Activated T-cell treated with anti-CD3 and anti-CD28 coated beads for 24 hours (primary cell): Measurements from ENCODE around the gene BICRA.
"Not testable (repeated sequence)": the region's sequence is repeated elsewhere in the genome, so short reads cannot be mapped to it uniquely, and the experiment has no call there.

ENCODE experiments used
- DNase-seq: peaks from one replicate; pipeline ENCODE4 v3.0.0-alpha.2; 2020; ENCODE audit warnings: low read depth

Gene BICRA

DNA sequence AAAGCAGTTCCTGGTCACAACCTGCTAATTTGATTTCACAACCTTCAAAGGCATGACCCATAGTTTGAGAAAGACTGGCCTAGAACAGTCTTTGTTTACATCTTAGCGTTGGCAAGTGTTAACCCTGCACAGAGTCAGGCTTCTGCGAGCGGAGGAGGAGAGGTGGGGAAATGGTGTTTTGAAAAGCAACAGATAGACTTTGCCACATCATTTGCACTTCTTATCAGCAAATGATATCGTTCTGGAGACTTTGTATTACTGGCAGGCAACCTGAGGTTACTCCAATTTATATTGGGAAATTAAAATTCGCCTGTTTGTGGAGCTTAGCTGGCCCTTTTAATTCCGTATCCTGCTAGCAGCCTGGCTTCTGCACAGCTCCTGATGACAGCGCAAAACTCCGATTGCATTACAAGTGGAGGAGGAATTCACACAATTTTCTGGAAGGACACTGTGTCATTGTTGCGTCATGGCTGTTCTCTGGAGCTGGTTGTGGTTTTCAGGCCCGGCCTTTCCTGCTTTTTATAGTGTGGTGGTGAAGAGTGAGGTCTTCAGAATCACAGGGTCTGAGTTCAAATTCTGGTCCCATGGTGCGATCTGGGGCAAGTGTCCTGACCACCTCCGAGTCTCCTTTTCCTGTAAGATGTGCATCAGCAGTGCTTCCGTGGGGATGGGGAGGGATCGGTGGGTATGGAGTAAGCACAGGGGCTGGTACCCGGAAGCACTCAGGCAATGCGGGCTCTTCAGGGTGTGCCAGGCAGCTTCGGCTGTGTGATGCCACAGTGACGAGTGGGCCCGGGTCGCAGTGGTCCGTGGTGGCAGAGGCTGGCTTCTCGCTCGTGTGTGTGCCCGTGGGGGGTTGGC, 55.2 kb downstream of the BICRA start:
- no peak for DNase-seq

DNA sequence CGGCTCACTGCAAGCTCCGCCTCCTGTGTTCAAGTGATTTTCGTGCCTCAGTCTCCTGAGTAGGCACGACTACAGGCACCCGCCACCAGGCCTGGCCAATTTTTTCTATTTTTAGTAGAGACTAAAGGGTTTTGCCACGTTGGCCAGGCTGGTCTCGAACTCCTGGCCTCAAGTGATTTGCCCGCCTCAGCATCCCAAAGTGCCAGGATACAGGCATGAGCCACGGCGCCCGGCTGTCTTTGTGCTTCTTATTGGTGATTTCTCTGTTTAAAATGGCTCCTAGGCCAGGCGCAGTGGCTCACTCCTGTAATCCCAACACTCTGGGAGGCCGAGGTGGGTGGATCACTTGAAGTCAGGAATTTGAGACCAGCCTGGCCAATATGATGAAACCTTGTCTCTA, 59.6 kb downstream of the BICRA start:
- not testable (repeated sequence) for DNase-seq

- no peak for DNase-seq
Measured at GRCh38 chr19:47670736-47671135, 61.8 kb downstream of the BICRA start.

GRCh38 chr19:47671499-47671898, 62.6 kb downstream of the BICRA start:
- no peak for DNase-seq

DNA sequence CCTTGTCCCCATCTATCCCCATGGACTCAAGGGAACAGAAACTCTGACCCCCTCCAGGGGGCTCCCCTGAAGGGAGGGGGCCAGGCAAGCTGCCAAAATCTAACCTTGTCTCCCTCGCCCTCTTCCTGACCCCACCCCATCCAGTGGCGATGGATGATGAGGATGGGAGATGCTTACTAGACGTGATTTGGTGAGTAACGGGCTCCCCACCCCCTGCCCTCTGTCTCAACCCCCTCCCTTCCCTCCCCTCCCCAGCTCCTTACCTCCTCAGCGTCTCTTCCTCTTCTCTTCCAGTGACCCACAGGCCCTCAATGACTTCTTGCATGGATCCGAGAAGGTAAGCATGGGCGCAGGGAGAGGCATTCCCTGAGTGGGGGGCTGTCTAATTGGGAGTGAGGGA, 64.5 kb downstream of the BICRA start:
- no peak for DNase-seq

DNA sequence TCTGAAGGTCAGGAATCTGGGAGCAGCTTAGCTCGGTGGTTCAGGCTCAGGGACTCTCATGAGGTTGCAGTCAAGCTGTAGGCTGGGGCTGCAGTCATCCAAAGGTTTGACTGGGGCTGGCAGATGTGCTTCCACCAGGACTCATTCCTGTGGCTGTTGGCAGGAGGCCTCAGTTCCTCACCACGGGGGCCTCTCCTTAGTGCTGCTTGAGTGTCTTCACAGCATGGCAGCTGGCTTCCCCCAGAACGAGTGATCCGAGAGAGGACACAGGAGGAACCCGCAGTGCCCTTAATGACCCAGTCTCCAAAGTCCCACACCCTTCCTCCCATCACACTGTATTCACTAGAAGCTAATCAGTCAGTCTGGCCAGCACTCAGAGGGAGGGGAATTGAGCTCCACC, 65.6 kb downstream of the BICRA start:
- DNase-seq, result no peak

- DNase-seq, result no peak
Measured at GRCh38 chr19:47675271-47675670, 66.3 kb downstream of the BICRA start.

DNA sequence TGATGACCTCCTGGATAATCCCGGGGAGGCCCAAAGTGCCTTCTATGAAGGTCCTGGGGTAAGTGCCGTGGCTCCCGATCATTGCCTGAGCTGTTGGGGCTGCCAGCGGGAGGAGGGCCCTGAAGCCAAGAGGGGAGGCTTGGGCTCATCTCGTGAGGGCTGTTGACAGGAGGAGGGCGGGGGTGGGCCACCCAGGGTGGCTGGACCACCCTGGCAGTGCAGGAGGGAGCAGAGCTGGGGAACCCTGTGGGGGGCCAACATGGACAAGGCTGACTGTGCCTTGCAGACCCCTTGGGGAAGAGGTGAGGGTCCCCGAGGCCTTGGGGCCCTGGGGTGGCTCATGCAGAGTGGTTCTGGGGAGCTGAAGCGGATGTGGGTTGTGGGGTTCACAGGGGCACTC, 66.9 kb downstream of the BICRA start:
- DNase-seq, result no peak

DNA sequence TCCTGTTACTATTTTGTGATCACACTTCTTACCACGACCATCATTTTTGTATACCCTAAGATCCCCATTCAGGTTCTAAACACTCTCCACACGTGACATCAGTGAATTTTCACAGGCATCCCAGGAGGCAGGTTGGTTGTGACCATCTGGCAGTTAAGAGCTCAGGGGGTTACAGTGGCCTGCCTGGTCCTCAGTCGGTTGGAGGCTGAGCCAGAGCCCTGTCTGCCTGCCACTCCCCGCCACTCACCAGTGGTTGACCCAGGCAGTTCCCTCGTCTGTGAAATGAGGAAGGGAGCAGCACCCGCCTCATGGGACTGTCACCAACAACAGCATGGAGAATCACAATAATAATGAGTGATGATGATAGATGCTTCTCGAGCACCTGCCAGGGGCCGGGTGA, 67.9 kb downstream of the BICRA start:
- no peak for DNase-seq

DNA sequence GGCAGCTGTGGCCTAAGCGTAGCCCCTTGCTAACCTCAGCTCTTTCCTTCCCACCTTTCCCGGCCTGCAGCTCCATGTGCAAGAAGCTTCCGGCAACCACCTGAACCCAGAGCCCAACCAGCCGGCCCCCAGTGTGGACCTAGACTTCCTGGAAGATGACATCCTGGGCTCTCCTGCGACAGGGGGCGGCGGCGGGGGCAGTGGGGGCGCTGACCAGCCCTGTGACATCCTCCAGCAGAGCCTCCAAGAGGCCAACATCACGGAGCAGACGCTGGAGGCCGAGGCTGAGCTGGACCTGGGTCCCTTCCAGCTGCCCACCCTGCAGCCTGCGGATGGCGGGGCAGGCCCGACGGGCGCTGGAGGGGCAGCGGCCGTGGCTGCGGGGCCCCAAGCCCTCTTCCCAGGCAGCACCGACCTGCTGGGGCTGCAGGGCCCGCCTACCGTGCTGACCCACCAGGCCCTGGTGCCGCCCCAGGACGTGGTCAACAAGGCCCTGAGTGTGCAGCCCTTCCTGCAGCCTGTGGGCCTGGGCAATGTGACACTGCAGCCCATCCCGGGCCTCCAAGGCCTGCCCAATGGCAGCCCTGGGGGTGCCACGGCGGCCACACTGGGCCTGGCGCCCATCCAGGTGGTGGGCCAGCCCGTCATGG, 70.4 kb downstream of the BICRA start:
- DNase-seq, result no peak

DNA sequence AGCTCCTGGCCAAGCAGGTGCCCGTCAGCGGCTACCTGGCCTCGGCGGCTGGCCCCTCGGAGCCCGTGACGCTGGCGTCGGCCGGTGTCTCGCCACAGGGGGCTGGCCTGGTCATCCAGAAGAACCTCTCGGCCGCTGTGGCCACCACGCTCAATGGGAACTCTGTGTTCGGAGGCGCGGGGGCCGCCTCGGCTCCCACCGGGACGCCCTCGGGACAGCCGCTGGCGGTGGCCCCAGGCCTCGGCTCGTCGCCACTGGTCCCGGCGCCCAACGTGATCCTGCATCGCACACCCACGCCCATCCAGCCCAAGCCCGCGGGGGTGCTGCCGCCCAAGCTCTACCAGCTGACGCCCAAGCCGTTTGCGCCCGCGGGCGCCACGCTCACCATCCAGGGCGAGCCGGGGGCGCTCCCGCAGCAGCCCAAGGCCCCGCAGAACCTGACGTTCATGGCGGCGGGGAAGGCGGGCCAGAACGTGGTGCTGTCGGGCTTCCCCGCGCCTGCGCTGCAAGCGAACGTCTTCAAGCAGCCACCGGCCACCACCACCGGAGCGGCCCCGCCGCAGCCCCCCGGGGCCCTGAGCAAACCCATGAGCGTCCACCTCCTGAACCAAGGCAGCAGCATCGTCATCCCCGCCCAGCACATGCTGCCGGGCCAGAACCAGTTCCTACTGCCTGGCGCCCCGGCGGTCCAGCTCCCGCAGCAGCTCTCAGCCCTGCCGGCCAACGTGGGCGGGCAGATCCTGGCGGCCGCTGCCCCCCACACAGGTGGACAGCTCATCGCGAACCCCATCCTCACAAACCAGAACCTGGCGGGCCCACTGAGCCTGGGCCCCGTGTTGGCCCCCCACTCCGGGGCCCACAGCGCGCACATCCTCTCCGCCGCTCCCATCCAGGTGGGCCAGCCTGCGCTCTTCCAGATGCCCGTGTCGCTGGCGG, 71.3 kb downstream of the BICRA start:
- no peak for DNase-seq

- DNase-seq, result no peak
Measured at GRCh38 chr19:47680858-47681332, 72.0 kb downstream of the BICRA start.

DNA sequence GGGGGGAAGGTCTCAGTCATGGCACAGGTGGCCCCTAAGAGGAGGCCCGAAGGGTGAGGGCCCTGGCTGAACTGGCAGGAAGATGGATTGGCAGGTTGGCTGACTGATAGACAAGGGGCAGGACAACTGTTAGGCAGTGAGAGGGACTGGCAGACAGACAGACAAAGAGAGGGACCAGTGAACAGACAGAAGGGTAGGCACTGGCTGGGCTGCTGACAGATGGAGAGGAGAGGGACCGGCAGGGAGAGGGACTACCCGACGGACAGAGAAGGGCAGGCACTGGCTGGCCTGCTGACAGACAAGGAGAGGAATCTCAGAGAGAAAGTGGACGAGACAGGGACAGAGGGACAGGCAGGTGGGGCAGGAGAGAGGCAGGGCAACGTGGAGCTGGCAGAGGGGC, 72.5 kb downstream of the BICRA start:
- DNase-seq, result no peak

DNA sequence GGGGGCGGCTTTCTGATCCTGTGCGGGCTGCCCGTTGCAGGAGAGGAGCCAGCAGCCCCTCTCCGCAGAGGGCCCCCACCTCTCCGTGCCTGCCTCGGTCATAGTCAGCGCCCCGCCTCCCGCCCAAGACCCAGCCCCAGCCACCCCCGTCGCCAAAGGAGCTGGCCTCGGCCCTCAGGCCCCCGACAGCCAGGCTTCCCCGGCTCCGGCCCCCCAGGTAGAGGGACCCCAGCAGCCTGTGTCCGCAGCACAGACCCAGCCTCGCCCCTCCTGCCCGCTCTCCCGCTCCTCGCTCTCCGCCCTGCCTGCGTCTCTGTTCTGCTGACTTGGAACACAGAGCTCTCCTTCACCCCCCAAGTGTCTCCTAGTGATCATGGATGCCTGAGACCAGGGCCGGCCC, 73.0 kb downstream of the BICRA start:
- DNase-seq, result no peak

DNA sequence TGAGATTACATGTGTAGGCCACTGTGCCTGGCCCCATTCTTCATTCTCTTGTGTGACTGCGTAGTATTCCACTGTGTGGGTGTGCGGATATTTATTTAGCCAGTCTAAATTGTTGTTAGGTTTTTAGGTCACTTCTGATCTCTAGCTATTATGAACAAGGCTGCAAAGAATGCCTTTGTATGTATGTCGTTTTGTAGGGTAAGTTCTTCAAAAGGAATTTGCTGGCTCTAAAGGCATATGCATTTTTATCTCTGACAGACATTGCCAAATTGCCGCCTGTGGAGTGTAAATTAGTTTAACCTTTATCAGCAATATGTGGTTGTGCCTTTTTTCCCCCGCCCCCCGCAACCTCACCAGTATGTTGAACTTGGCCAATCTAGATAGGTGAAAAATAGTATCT, 74.0 kb downstream of the BICRA start:
- DNase-seq, result no peak

DNA sequence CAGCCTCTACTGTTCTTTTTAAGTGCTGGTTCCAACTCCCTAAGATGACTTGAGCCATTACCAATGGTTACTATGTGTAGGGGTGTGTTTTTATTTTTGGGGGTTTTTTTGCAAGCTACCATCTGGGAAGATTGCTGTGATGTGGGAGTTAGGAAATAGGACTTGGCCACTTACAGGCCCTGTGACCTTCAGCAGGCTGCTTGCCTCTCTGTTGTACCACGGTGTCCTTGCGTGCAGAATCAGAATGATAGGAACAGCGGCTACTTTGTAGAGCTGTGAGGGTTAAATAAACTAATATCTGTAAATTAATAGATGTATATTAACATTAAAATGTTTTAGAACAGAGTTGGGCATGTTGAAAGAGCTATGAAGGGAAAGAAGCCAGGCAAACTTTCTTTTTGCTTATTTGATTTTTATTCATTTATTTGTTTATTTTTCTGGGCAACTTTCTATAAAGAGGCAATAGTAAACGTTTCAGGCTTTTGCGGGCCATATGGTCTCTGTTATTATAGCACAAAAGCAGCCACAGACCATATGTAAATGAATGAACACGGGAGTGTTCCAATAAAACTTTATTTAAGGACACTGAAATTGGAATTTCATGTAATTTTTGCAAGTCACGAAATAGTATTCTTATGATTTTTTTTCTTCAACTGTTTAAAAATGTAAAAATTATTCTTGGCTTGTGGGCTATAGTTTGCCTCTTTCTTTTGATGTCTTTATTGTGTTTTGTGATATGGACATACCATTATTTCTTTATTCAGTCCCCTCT, 77.9 kb downstream of the BICRA start:
- no peak for DNase-seq

GRCh38 chr19:47687906-47688305, 79.0 kb downstream of the BICRA start:
- DNase-seq, result no peak

DNA sequence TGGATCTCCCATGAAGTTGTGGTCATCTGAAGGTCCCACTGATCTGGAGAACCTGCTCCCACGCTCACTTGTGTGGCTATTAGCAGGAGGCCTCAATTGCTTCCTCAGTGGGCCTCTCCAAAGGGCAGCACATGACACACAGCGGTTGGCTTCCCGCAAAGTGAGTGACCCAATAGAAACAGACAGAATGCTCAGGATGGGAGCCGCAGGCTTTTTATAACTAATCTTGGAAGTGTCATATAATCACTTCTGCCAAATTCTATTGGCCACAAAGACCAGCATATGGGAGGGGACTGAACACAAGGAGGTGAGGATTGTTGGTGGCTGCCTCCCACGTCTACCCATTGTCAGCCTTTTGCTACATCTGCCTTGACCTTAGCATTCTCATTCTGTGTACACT, 82.2 kb downstream of the BICRA start:
- no peak for DNase-seq

DNA sequence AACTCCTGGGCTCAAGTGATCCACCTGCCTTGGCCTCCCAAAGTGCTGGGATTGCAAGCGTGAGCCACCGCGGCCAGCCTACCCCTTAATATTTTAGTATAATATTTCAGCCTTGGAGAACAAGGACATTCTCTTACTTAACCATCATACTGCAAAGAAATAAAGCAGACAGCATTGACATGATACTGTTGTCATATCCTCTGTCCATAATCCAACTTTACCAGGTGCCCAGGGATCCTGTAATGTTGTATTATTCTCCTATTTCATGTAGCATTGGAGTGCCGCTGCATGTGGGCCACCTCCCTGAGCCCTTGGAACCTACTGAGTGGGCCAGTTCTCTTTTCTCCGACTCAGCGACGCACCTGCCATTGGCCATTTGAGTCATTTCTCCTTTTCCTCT, 82.8 kb downstream of the BICRA start:
- no peak for DNase-seq

- no peak for DNase-seq
Measured at GRCh38 chr19:47693489-47693888, 84.6 kb downstream of the BICRA start.

GRCh38 chr19:47693903-47694302, 85.0 kb downstream of the BICRA start:
- DNase-seq, result no peak
